Activated T-cell treated with anti-CD3 and anti-CD28 coated beads for 48 hours (primary cell): ENCODE measurements around the gene VAMP2.

Experiments
- DNase-seq: peaks from one replicate; pipeline ENCODE4 v3.0.0-alpha.2; 2020; ENCODE audit warnings: low read depth

VAMP2 gene, protein sequence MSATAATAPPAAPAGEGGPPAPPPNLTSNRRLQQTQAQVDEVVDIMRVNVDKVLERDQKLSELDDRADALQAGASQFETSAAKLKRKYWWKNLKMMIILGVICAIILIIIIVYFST

DNA sequence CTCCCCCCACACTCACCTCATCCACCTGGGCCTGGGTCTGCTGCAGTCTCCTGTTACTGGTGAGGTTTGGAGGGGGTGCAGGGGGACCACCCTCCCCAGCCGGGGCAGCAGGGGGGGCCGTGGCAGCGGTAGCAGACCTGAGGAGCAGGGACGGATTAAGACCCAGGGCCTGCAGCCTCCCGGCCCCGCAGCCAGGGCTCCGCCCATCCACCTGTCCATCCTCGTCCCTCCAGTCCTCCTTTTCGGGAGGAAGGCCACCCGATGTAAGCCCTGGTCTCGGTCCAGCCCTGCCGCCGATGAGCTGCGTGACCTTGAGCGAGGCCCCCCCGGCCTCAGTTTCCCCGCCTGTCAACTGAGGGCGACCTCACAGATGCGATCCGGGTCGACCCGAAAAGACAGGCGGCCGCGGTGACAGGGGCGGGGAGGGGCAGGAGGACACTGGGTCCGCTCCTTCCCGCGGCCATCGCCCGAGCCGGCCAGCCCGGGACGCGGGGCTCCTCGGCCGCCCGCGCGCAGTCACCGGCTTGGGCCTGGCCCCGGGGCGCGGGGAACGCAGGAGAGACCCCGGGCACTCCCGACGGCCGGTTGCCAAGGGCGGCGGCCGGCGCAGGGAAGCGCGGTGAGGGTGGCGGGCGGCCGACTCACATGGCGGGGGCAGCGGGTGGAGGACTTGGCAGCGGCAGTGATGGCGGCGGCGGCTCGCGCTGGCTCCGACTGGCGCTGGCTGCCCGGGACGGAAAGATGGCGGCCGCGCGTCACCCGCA lies at the start of gene VAMP2:
Gene VAMP2 (minus strand): TSS at position 716 of the 764 bp plus-strand sequence. CDS start 69 bp downstream, at position 647.
- DNase-seq, result peak; percentile 81

DNA sequence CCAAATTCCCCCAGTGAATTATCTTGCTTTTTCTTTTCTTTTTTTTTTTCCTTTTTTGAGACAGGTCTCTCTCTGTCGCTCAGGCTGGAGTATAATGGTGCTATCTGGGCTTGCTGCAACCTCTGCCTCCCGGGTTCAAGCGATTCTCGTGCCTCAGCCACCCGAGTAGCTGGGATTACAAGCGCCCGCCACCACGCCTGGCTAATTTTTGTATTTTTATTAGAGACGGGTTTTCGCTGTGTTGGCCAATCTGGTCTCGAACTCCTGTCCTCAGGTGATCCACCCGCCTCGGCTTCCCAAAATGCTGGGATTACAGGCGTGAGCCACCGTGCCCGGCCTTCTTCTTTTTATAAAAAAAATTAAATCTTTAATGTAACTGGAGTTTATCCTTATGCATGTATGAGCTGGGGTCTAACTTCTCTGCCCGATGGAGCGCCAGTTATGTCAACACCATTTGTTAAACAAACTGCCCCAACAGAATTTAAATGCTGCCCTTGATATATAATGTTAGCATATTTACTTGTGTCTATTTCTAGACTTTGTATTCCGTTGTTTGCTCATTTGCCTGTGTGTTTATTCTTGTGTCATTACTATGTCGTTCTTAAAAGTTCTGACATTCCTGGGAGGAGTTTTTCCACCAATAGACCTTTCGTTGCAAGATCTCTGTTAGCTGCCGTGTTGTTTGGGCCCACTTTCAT lies 48.2 kb upstream of the VAMP2 start:
- no peak for DNase-seq

DNA sequence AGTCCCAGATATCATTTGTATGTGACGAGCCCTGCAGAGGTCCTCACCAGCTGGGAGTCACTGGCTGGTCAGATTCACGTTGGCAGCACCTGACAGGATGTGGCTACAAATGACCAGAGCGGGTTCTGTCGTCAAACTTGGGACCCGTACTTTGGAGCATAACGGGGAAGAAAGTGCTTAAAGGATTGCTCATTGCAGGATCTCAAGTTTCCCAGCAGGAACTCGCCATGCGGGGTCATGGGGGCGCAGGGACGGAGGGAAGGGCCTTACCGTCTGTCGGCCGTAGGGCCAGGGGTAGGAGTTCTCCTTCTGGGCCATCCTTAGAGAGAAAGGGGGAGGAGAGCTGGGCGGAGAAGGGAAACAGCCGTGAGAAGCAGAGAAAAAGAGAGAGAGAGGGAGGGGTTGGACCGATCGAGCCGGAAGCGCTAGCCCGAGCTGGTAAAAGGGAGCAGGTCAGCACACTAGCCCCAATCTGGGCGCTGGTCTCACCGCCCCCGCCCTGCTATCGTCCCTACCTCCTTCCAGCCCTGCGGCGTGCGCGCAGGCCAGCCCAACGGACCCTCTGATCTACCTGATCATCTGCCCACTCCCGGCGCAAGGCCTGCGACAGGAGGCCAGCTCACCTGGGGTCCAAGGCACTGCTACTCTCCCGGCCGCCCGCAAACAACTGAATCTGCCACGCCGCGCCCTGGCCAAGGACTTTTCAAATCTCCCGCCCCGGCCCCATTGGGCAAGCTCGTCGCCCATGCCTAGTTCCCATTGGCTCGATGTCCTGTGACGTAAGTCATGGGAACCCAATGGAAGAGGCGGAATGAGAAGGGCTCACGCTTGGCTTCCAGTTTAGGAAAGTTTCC lies 47.4 kb upstream of the VAMP2 start, which contains the start of gene AURKB:
Gene AURKB (minus strand): TSS at position 669 of the 854 bp plus-strand sequence. CDS start 351 bp downstream, at position 318.
- peak; percentile 86 for DNase-seq

DNA sequence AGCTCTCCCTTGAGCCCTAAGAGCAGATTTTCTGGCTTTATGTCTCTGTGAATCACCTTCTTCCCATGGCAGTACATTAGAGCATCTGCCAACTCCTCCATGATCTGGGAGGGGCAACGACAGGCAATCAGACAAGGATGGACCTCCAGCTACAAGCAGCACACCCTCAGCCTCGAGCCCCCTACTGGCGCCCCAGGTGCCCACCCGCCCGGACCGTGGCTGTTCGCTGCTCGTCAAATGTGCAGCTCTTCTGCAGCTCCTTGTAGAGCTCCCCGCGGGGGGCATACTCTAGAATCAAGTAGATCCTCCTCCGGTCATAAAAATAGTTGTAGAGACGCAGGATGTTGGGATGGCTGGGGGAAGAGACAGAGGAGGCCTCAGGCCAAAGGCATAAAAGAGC lies 43.8 kb upstream of the VAMP2 start:
- no peak for DNase-seq

DNA sequence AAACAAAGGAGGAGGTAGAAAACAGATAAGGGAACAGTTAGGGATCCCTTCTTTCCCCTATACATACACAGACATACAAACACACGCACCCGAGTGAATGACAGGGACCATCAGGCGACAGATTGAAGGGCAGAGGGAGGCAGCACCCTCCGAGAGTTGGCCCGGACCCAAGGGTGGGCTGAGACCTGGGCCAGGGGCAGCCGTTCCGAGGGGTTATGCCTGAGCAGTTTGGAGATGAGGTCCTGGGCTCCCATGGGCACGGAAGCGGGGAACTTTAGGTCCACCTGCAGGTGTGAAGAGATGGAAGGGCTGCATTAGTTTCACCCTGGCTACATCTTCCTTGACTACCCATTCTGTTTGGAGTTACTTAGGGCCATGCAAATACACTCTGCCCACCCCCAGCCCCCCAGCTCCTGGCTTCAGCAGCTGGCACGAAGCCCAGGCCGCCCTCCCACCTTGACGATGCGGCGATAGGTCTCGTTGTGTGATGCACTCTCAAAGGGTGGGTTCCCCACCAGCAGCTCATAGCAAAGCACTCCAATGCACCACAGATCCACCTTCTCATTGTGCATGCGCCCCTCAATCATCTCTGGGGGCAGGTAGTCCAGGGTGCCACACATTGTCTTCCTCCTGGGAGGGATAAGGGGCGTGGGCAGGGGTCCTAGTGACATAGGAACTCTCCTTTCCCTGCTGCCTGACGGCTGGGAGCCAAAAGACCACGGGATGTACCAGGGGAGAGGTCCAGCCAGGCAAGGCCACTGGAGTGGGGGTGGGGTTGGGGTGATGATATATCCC lies 42.2 kb upstream of the VAMP2 start:
- DNase-seq, result no peak

DNA sequence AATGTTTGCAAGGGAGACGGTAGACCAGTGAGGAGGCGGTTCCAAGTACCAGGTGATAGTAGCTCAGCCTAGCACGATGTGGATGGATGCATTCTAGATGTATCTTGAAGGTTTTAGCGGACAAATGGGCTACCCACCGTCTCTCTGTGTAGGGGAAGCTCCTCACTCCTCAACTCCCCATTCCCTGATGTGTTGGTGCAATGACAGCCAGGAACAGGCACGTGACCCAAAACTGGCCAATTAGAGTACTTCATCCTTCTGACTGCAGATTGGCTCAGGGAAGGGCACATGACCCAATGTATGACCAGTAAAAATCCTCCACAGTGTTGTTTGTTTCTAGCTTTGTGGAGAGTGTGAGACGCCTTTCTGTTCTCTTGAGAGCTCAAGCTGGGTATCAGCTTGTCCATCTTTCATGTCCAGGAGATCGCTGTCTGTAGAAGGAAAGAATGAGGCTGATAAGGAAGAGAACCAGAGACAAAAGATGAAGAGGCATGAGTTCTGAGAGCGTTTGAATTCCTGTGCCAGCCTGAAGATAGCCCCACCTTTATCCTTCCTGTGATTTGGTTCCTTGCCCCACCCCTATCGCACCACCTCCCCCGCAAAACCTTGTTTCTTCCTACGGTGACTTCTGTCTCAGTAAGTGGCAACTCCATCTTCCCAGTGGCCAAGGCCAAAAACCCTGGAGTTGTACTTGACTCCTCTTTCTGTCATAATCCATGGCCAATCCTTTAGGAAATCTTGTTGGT lies 29.5 kb upstream of the VAMP2 start:
- DNase-seq, result peak; percentile 33

DNA sequence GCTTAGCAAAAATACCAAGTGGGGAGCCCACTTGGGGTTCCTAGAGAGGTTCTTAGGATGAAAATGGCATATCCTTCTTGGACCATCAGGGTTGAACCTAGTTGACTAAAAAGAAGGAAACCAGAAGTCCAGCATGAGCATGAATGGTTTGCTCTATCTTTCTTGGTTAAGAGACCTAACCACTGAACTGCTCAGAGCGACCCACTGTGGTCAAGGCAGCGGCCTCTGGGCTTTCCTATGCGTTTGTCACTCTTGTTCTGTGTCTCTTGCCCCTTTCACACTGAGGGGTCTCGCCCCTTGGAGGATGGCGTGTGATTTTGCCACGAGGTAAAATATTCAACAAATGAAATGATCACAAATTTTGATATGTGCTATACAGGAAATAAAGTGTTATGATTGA lies 27.8 kb upstream of the VAMP2 start:
- no peak for DNase-seq

DNA sequence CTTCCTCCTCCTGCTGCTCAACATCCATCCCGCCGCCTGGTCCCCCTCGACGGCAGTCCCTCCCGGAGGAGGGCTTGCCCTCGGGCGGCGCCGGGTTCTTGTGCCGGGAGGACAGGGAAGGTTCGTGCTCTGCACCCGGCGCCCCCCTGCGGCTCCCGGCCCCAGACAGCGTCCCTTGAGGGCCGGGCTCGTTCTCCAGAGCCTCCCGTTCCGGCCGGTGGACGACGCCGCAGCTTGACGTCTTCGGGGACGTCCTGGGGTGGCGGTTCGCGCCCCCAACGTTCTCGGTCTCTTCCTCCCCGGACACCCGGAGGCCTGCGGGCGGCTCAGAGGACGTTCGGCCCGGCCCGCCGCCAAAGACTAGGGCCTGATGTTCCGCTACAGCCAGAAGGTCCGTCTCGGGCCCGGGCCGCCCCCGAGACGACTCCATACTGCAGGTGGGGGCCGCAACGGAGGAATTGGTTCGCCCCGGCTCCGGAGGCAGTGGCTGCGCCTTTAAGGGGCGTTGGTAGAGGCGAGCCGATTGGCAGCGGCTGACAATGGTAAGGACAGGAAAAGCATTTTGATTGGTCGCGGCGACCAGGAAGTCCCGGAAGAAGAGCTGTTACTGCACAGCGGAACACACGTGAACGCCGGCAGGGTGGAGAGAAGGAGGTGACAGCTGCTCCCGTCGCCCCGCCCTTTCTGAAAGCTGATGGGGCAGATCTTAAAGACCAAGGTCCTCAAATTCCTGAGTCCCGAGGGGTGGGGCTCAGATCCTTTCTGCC lies 27.1 kb upstream of the VAMP2 start, which contains the start of gene BORCS6:
Gene BORCS6 (minus strand): TSS at position 470 of the 767 bp plus-strand sequence. CDS start 40 bp downstream, at position 430.
- DNase-seq, result peak; percentile 89

DNA sequence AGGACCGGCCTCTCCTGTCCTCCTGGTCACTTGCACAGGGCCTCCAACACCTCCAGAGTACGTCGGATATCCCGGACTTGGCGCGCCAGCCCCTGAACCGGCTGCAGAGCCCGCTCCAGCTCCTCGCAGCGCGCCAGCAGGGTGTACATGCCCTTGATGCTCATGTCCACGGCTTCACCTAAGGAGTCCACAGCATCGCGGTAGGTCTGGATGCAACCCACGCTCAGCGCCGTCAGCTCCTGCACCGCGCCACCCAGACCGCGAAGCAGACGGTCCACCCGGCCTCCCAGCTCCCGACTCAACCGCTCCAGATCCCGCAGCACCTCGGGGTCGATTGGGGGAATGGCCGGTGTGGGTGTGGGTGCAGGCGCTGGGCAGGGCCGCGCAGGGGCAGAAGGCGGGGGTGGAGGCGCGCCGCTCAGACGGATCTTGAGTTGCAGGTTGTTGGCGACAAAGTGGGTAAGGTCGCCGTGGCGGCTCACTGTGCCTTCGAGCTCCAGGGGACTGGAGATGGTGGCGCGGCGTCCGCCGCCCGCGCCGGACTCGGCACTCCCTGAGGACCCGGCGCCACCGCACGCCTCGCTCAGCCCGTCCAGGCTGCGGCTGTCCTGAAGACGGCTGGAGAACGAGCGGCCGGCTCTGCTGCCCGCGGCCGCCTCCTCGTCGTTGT lies 26.4 kb upstream of the VAMP2 start:
- DNase-seq, result no peak

DNA sequence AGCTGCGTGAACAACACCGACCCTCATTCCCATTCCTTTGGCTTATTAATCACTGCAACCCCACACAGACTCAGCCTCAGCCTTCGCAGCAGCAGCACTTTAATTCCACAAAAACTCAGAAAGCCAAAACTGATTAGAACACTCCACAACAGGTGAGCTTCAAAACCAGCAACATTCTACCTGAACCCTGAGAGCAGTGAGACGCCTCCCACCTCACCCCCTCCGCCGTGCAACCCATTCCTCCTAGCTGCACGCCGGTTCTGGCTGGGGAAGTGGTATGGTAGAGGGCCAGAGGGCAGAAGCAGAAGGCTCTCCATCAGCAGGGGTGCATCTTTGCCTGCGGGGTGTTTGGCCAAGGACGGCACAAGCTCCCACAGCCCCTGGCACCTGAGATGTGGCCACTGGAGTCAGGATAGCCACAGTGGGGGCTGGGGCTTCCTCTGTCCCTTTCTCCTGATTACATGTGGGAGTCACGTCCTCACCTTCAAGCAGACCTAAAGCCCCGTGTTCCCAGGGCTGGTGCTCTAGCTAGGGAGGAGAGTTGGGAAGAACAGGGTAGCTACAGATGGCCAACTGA lies 25.6 kb upstream of the VAMP2 start:
- no peak for DNase-seq

DNA sequence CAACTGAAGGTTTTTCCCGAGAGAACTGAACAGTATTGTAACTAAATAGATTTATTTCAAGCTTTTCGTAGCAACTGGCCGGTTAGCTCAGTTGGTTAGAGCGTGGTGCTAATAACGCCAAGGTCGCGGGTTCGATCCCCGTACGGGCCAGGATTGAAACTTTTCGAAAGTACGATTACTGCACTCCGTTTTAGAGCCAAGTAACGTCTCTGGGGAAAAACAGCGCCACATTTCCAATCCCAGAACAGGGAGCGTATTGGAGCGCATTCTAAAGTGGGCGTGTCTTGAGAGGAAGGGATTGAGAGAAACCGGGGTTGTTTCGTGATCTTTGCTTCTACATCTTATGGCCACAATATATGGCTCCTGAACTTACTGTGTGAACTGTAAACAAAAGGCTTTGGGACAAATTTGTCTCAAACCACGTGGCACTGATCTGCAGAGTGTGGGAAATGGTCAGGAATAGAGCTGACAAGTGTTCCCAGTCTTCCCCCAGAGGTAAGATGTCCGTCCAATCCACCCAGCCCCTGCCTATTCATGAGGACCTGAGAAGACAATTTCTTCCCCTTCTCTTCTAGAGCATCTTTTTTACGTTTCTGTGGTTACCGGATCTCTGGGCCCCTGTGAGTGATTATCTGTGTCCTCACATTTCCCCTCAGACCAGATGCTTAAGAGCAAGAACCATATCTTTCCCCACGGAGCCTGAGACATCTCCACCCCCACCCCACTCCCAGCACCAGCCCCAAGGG lies 24.9 kb upstream of the VAMP2 start:
- DNase-seq, result peak; percentile 84

DNA sequence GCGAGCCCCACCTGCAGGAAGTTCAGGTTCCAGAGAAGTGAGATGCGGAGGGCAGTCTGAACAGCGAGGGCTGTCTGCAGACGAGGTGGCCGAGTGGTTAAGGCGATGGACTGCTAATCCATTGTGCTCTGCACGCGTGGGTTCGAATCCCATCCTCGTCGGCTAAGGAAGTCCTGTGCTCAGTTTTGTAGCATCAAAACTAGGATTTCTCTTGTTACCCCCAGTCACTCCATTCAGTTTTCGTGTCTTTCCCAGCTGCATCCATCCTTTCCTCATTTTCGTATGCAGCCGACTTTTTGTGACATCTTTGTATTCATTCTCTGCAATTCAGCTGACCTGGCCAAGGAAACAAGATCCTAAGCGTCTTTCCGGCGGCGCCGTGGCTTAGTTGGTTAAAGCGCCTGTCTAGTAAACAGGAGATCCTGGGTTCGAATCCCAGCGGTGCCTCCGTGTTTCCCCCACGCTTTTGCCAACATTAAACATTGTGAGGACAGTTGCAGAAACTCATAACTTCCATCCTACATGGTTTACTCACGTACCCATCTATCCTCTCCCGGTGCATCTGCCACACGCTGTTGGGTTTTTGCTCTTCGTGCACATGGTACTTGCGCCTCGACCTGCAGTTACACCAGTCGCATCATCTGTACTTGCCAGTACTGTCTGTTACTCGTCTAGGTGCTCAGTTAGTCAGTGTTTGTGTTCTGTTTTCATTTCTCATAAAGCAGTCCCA lies 24.2 kb upstream of the VAMP2 start:
- DNase-seq, result peak; percentile 96

DNA sequence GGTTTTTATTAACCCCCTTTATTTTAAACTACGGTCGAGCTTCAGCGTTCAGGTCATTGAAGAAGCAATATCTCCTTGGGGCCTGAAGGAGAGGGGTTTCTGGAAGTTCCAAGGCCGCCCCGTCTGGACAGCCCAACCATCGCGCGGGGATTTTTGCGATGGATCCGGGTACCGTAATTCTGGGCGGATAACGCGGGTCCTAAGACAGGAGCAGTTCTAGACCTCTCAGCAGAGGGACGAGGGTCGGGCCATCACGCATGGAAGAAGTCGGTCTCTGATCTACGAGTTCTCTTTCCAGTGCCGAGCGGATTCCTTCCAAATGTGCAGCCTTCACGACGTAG lies 23.7 kb upstream of the VAMP2 start:
- no peak for DNase-seq

DNA sequence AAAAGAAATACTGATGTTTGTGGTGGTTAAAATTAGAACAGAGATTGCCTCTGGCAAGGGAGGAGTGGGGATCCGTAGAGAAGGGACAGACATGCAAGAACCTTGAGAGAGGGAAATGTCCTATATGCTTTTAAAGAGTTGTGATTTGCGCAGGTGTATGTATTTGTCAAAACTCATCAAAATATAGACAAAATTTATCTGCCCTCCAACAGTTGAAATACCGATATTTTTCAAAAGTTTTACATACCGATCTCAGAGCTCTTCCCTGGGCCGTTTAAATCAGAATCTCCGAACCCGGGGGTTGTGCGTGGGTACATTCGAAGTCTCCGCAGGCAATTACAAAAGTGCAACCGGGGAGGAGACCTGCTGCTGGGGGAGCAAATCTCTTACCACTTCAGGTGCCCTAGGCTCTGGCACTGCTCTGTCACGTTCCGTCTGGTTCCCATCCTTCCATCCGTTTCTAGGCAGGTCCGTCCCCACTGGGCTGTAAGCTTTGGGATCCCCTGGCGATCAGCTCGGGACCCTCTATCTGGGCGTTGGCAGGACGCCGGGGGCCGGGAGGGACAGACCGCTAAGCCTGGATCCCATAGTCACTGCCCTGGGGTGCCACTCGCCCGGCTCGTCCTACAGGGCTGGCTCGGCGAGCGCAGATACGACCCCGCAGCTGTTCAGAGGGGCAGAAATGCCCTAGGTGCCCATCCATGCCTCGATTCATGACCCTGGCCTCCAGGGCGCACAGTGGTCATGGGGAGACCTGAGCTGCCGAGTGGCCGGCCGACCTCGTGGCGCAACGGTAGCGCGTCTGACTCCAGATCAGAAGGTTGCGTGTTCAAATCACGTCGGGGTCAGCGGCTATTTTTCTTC lies 23.1 kb upstream of the VAMP2 start:
- peak; percentile 90 for DNase-seq

DNA sequence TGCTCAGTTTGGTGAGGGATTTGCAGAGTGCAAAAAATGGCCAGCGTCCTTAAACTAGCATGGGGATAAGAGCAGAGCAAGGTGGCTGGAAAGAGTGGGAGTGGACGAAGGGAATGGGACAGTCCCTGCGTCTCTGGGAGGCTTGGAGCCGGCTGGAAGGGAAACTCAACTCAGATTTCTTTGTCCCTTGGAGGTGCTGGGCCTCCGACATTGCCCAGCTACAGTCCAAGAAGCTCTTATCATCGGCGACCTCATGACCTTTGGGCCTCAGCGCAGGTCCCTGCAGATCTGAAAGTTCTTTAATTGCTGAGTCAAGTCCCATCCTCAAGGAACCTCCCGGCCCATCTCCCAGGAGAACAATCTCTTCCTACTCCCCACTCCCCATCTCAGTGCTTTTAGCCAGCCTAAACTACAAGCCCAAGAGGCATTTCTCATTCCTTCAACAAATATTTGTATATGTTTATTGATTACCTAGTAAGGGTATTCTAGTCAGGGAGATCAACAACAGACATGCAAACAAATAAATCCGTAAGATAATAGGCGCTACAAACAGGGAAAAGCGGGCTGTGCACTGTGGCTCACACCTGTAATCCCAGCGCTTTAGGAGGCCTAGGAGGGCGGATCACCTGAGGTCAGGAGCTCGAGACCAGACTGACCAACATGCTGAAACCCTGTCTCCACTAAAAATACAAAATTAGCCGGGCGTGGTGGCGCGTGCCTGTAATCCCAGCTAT lies 14.4 kb upstream of the VAMP2 start:
- DNase-seq, result no peak
